ENCODE results near the gene KCNJ12. TPM values are rescaled to one million over a fixed set of nuclear protein-coding genes. Genes with fewer than 3 reads are reported as not detected.

Gene KCNJ12
- total and polyA plus RNA-seq, 12 donors = 0.39 to 3.9 (median 0.97) TPM

GRCh38 chr17:21358682-21359482, 17.3 kb upstream of the KCNJ12 start:
- intact Hi-C loops (cut with DNase I) = no loop called here
- Histone ChIP-seq H3K36me3 (replicated peaks in 1 of 2) (no peaks in the 10 kb centered on the region), H3K27me3 (no peaks in the 10 kb centered on the region), H3K27ac (no peak overlapping the region), H3K4me3 (no peak overlapping the region), H3K9me3 (replicated peaks in 1 of 3) (no peaks in the 10 kb centered on the region), H3K4me1 (replicated peaks in 1 of 2) (no peaks in the 10 kb centered on the region)
- WGBS, 4 donors = 67 to 82% (median 72%) methylated on average over 8 to 12 of the region's 12 CpGs
- TF ChIP-seq, protein P1, sequence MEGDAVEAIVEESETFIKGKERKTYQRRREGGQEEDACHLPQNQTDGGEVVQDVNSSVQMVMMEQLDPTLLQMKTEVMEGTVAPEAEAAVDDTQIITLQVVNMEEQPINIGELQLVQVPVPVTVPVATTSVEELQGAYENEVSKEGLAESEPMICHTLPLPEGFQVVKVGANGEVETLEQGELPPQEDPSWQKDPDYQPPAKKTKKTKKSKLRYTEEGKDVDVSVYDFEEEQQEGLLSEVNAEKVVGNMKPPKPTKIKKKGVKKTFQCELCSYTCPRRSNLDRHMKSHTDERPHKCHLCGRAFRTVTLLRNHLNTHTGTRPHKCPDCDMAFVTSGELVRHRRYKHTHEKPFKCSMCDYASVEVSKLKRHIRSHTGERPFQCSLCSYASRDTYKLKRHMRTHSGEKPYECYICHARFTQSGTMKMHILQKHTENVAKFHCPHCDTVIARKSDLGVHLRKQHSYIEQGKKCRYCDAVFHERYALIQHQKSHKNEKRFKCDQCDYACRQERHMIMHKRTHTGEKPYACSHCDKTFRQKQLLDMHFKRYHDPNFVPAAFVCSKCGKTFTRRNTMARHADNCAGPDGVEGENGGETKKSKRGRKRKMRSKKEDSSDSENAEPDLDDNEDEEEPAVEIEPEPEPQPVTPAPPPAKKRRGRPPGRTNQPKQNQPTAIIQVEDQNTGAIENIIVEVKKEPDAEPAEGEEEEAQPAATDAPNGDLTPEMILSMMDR (IDR thresholded peaks at IDR 0.05) = no peak
- no peak for TF ChIP-seq POLR2A (IDR thresholded peaks at IDR 0.05)
- DNase-seq = no peak

GRCh38 chr17:21359483-21359840, 16.7 kb upstream of the KCNJ12 start:
- TF ChIP-seq POLR2A (IDR thresholded peaks at IDR 0.05) = no peak
- TF ChIP-seq, protein P1 (IDR thresholded peaks at IDR 0.05) = no peak
- Histone ChIP-seq H3K9me3 (replicated peaks in 1 of 3) (no peaks in the 10 kb centered on the region), H3K4me1 (replicated peaks in 1 of 2) (no peaks in the 10 kb centered on the region), H3K27ac (no peak overlapping the region), H3K4me3 (no peak overlapping the region), H3K36me3 (replicated peaks in 1 of 2) (no peaks in the 10 kb centered on the region), H3K27me3 (no peaks in the 10 kb centered on the region)
- whole genome bisulfite sequencing, 4 donors = 82 to 93% (median 85%) methylated on average over 5 to 9 of the region's 9 CpGs
- intact Hi-C loops (cut with DNase I) = no loop called here
- DNase-seq = no peak

DNA sequence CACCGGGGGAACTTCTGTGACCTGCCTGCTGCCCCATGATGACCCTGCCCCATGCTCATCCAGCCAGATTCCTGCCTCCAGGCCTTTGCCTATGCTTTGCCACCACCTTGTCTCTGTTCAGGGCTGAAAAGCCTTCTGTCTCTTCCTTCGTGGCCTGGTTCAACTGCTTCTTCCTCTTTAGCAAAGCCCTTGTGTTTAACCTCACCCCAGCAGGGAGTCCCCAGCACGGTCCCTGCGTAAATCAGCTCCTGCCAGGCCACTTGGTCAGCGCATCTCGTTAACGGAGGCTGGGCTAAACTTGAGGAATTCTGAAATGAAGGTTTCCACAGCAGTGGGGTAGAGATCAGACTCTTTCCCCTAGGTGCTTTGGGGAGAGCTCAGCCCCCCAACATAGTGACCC, 16.1 kb upstream of the KCNJ12 start:
- Histone ChIP-seq H3K27ac (no peak overlapping the region), H3K9me3 (replicated peaks in 1 of 3) (no peaks in the 10 kb centered on the region), H3K27me3 (no peaks in the 10 kb centered on the region), H3K4me3 (no peak overlapping the region), H3K36me3 (replicated peaks in 1 of 2) (no peaks in the 10 kb centered on the region), H3K4me1 (replicated peaks in 1 of 2) (no peaks in the 10 kb centered on the region)
- 68 to 82% (median 71%) methylated on average over 5 to 7 of the region's 7 CpGs for WGBS, 4 donors
- no peak for DNase-seq
- intact Hi-C loops (cut with DNase I) = no loop called here
- TF ChIP-seq, protein P1 (IDR thresholded peaks at IDR 0.05) = no peak
- no peak for TF ChIP-seq POLR2A (IDR thresholded peaks at IDR 0.05)

- H3K4me1 ChIP-seq (replicated peaks in 1 of 2) = no peaks in the 10 kb centered on the region
- H3K4me3 ChIP-seq = no peak overlapping the region
- no peak for TF ChIP-seq POLR2A (IDR thresholded peaks at IDR 0.05)
- TF ChIP-seq, protein P1 (IDR thresholded peaks at IDR 0.05) = no peak
- WGBS, 4 donors = 75 to 89% (median 77%) methylated on average over 3 to 5 of the region's 5 CpGs
- no peaks in the 10 kb centered on the region for H3K9me3 ChIP-seq (replicated peaks in 1 of 3)
- H3K27me3 ChIP-seq = no peaks in the 10 kb centered on the region
- intact Hi-C loops (cut with DNase I) = no loop called here
- DNase-seq = no peak
- no peak overlapping the region for H3K27ac ChIP-seq
- no peaks in the 10 kb centered on the region for H3K36me3 ChIP-seq (replicated peaks in 1 of 2)
These were observed 14.9 kb upstream of the KCNJ12 start for GRCh38 chr17:21361020-21361809.

Data from adrenal gland (tissue), 12 donors.